Measurements from ENCODE around the gene PTPN23. TPM values are rescaled to one million over a fixed set of nuclear protein-coding genes. Genes with fewer than 3 reads are reported as not detected.
"Not testable (repeated sequence)": the region's sequence is repeated elsewhere in the genome, so short reads cannot be mapped to it uniquely, and the experiment has no call there.

The PTPN23 gene
- polyA plus RNA-seq, 3 donors: 10.0 to 16.0 (median 14.5) TPM

DNA sequence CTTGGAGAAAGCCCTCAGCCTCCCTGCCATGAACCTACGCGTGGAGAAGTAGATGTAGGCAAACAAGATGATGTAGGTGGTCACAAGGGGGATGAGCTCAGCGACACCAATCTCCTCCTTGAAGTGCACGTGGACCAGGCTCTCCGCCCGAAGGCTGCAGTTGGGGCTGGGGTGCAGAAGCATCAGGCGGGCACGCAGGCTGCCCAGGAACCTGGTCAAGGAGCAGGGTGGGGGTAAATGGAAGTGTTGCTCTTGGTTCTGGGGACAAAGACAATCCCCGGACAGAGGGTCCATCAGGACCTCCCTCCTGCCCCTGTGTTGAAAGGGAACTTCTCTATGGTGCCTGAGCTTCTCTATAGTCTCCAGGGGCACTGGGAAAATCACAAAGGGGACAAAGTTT, 45.1 kb downstream of the PTPN23 start:
- WGBS, 3 donors: 92 to 98% (median 95%) methylated on average over 9 of the region's 9 CpGs
- H3K27ac ChIP-seq (ENCODE audit: low read depth, low read length): no peak overlapping the region

DNA sequence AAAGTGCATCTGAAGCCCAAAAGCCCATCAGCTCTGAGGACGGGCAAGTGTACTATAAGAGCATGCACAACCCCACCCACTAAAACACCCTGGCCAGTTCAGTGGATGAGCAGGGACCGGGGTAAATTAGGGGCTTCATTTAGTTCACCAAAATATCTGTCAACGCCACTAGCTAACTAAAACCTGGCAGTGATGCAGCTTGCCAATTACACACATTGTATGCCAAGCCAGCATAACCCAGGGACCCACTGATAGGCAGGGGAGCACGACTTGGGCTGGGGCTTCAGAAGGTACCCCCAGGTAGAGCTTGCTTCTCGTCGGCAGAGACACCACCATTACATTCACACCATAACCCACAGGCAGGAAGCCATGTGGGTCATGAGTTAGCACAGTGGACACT, 47.0 kb downstream of the PTPN23 start:
- WGBS, 3 donors: 91 to 93% (median 93%) methylated on average over 6 of the region's 6 CpGs

GRCh38 chr3:47428662-47429061, 47.8 kb downstream of the PTPN23 start:
- 86 to 90% (median 89%) methylated on average over 6 of the region's 6 CpGs for WGBS, 3 donors
- H3K27ac ChIP-seq (ENCODE audit: low read depth, low read length): no peak overlapping the region

More for the DNA sequence above, 47.0 kb downstream of the PTPN23 start:
- H3K27ac ChIP-seq (ENCODE audit: low read depth, low read length): no peak overlapping the region

DNA sequence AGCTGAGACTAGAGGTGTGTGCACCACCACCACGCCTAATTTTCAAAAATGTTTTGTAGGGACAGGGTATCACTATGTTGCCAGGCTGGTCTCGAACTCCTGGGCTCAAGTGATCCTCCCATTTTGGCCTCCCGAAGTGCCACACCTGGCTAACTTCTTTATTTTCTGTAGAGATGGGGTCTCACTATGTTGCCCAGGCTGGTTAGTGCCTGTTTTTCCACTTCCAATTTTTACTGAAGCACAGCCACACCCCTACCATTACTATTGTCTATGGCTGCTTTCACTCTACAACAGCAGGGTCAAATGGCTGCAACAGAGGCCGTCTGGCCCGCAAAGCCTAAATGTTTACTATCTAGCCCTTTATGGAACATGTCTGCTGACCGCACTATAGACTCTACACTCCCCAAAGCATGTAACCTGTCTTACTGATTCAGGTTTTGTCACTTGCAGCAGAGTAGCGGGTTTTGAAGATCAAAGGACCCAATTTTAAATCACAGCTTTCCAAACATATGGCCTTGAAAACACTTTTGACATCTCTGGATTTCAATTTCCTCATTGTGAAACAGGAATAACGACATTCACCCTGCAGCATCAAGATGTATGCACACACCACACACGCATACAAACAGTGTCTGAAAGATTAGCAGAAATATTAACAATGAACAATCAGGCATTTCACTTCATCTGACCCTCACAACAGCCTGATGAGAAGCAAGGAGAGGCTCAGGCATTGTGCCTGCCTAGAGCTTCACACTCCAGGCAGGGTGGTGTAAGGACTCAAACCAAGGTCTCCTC, 48.9 kb downstream of the PTPN23 start:
- WGBS, 3 donors: 83 to 90% (median 85%) methylated on average over 9 of the region's 9 CpGs

GRCh38 chr3:47430606-47431005, 49.8 kb downstream of the PTPN23 start:
- WGBS, 3 donors: 88 to 92% (median 91%) methylated on average over 7 of the region's 7 CpGs
- H3K27ac ChIP-seq (ENCODE audit: low read depth, low read length): no peak overlapping the region

More for the DNA sequence above, 48.9 kb downstream of the PTPN23 start:
- no peak overlapping the region for H3K27ac ChIP-seq (ENCODE audit: low read depth, low read length)

- 74 to 88% (median 81%) methylated on average over 3 of the region's 3 CpGs for WGBS, 3 donors
Observed at GRCh38 chr3:47431225-47431624, 50.4 kb downstream of the PTPN23 start.

GRCh38 chr3:47432673-47433072, 51.9 kb downstream of the PTPN23 start:
- H3K27ac ChIP-seq (ENCODE audit: low read depth, low read length): no peak overlapping the region

More at GRCh38 chr3:47431225-47431624, 50.4 kb downstream of the PTPN23 start:
- H3K27ac ChIP-seq (ENCODE audit: low read depth, low read length): no peak overlapping the region

GRCh38 chr3:47433796-47434195, 53.0 kb downstream of the PTPN23 start:
- WGBS, 3 donors: 88 to 93% (median 90%) methylated on average over 3 of the region's 3 CpGs

More at GRCh38 chr3:47432673-47433072, 51.9 kb downstream of the PTPN23 start:
- WGBS, 3 donors: 93 to 100% (median 98%) methylated on average over 2 of the region's 2 CpGs

GRCh38 chr3:47434849-47435248, 54.0 kb downstream of the PTPN23 start:
- WGBS, 3 donors: 95 to 98% (median 97%) methylated on average over 4 of the region's 4 CpGs
- no peak overlapping the region for H3K27ac ChIP-seq (ENCODE audit: low read depth, low read length)

More at GRCh38 chr3:47433796-47434195, 53.0 kb downstream of the PTPN23 start:
- H3K27ac ChIP-seq (ENCODE audit: low read depth, low read length): no peak overlapping the region

- WGBS, 3 donors: 91 to 96% (median 95%) methylated on average over 5 of the region's 5 CpGs
Observed at GRCh38 chr3:47436180-47436579, 55.4 kb downstream of the PTPN23 start.

DNA sequence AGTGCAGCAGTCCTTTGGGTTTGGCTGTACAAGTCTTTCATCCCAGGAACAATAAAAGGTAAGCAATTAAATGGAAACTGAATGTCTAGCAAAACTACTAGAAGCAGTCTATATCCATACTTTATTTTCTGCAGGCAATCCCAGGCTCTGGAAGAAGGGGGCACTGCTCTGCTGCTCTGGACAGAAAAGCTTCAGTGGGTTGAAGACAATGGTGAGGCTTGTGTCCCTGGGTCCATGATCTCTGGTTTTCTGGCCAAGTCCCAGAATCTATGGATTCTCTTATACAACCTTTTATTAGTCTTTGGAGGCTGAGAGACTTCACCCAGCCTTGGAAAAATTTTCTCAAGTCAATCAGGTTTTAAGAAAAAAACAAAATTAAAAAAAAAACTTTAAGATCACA, 59.3 kb downstream of the PTPN23 start:
- H3K27ac ChIP-seq (ENCODE audit: low read depth, low read length): no peak overlapping the region

More at GRCh38 chr3:47436180-47436579, 55.4 kb downstream of the PTPN23 start:
- no peak overlapping the region for H3K27ac ChIP-seq (ENCODE audit: low read depth, low read length)

- no peak overlapping the region for H3K27ac ChIP-seq (ENCODE audit: low read depth, low read length)
- WGBS, 3 donors: 43 to 89% (median 87%) methylated on average over 4 of the region's 4 CpGs
Observed at GRCh38 chr3:47441796-47442551, 61.2 kb downstream of the PTPN23 start.

DNA sequence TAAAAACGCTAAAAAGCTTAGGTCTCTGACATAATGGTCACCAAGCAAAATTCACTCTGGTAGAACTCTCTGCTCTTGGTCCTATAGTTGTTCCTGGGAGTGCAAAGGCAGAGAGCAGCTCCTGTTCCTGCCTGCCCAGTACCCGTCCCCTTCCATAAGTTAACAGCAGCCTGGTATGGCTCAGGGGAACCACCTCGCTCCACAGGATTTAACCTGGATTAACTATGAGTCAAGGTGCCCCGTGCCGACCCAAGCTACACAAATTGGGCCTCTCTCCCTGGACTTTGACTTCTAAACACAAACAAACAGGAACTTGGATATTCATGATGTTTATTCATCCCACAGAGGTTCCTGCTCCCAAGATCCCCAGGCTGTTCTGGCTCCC, 62.8 kb downstream of the PTPN23 start:
- no peak overlapping the region for H3K27ac ChIP-seq (ENCODE audit: low read depth, low read length)
- WGBS, 3 donors: 29 to 70% (median 65%) methylated on average over 5 of the region's 5 CpGs

- 88 to 91% (median 90%) methylated on average over 5 of the region's 5 CpGs for WGBS, 3 donors
- H3K27ac ChIP-seq (ENCODE audit: low read depth, low read length): no peak overlapping the region
Observed at GRCh38 chr3:47444103-47444502, 63.3 kb downstream of the PTPN23 start.

DNA sequence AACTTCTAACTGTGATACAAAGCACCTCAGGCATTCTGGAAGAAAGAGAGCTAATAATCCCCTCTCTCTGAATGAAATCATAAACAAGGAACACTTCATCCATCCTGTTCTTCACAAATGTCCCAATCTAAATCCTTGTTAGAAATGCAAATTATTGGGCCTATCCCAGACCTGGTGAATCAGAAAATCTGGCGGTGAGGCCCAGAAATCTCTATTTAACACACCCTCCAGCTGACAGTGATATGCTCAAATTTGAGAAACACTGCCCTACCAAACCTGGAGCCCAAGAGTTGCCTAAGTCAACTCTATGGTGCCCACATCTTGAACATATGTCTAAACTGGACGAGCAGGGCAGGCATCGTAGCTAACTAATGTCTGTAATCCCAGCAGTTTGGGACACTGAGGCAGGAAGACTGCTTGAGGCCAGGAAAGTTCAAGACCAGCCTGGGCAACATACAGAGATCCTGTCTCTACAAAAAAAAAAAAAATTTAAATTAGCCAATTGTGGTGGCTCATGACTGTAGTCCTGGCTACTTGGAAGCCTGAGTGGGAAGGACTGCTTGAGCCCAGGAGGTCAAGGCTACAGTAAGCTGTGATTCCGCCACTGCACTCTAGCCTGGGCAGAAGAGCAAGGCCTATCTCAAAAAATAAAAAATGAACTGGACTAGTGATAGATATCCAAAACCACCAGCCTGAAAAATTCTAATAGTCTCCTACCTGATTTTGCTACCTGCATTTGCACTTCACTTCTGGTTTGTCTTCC, 71.8 kb downstream of the PTPN23 start:
- 93 to 97% (median 95%) methylated on average over 4 of the region's 4 CpGs for WGBS, 3 donors
- no peak overlapping the region for H3K27ac ChIP-seq (ENCODE audit: low read depth, low read length)

DNA sequence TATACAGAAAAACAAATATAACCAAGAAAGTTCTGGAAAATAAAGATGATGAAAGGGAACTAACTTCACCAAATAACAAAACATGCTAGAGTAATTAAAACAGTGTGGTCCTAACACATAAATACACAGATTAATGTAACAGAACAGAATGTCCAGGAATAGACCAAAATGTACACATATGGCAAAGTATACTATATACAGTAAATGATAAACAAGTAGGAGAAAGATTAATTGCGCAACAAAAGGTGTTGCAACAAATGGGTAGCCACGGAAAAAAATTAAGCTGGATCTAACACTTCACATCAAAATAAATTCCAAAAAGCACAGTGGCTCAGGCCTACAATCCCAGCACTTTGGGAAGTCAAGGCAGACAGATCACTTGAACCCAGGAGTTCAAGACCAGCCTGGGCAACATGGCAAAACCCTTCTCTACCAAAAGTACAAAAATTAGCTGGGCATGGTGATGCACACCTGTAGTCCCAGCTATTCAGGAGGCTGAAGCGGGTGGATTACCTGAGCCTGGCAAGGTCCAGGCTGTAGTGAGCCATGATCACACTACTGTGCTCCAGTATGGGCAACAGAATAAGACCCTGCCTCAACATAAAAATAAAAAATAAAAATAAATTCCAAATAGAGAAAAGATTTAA, 75.1 kb downstream of the PTPN23 start:
- 69 to 74% (median 72%) methylated on average over 3 of the region's 3 CpGs for WGBS, 3 donors
- no peak overlapping the region for H3K27ac ChIP-seq (ENCODE audit: low read depth, low read length)

DNA sequence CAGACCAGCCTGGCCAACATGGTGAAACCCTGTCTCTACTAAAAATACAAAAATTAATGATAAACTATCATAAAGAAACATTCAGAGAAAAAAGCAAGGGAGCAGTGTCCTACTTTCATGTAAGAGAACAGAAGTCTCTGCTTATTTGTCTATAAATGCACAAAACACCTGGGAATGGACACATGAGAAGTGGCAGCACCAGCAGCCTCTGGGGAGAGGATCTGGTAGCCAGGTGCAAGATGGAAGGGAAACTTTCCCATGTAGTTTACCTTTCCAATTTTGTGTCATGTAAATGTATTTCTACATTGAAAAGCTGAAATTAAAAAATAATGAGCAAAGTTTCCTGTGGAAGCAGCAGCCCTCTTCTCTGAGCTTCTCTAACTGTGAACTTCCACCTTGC, 76.2 kb downstream of the PTPN23 start:
- H3K27ac ChIP-seq (ENCODE audit: low read depth, low read length): no peak overlapping the region

GRCh38 chr3:47459534-47460085, 78.8 kb downstream of the PTPN23 start:
- H3K27ac ChIP-seq (ENCODE audit: low read depth, low read length): not testable (repeated sequence)
- WGBS, 3 donors: 85 to 92% (median 87%) methylated on average over 9 of the region's 9 CpGs

All from adipose tissue (tissue), 3 donors.